Natural killer cell treated with Interleukin-12 subunit alpha and Interleukin-12 subunit beta and Interleukin-15 and Interleukin-18, amount 100 ng/mL, for 72 hours (primary cell): ENCODE data around the gene BABAM1. TPM values are rescaled to one million over a fixed set of nuclear protein-coding genes. Genes with fewer than 3 reads are reported as not detected.
A peak's percentile ranks its signal among the peaks of the same experiment; 100 is the strongest.

ENCODE experiments used
- ATAC-seq, 2 donors: fragments of 150-1000 bp; cut with Tn5 transposase in 1 of 2; sonication (Bioruptor Pico), chemical (Tn5 transposase) in 1 of 2; 2 replicates each; pipeline ENCODE4 v1.10.0; 2021
- DNase-seq: peaks from one replicate; pipeline ENCODE4 v3.0.0; 2022; ENCODE audit warnings: low spot score
- H3K27ac Mint-ChIP-seq, 2 donors: 1 replicate in 1 of 2; 2 replicates in 1 of 2; pipeline ENCODE4 v1.8.0; 2022; ENCODE audit warnings: mixed read lengths in 2 of 2, mild to moderate bottlenecking in 1 of 2, moderate library complexity in 1 of 2
- H3K27me3 Mint-ChIP-seq, 2 donors: 1 replicate in 1 of 2; 2 replicates in 1 of 2; pipeline ENCODE4 v1.8.0; 2022; ENCODE audit warnings: mixed read lengths in 2 of 2
- H3K36me3 Mint-ChIP-seq: one replicate; pipeline ENCODE4 v1.8.0; 2022; ENCODE audit warnings: mixed read lengths
- H3K4me1 Mint-ChIP-seq, 2 donors: 1 replicate in 1 of 2; 2 replicates in 1 of 2; pipeline ENCODE4 v1.8.0; 2022; ENCODE audit warnings: low read depth in 2 of 2, mixed read lengths in 2 of 2, mild to moderate bottlenecking in 1 of 2
- H3K4me3 Mint-ChIP-seq: one replicate; pipeline ENCODE4 v1.8.0; 2022; ENCODE audit warnings: mixed read lengths
- H3K9me3 Mint-ChIP-seq: 2 replicates; pipeline ENCODE4 v1.8.0; 2022; ENCODE audit warnings: mixed read lengths
- total RNA-seq, 2 donors: library from RNA; stranded (reverse); gene quantifications; one replicate each; pipeline ENCODE4 v1.2.3, GENCODE V29; 2022

BABAM1 gene
- total RNA-seq, 2 donors from 2014 or later: 90.1 to 143 TPM

GRCh38 chr19:17237747-17238706 lies 29.2 kb upstream of the BABAM1 start:
- Mint-ChIP-seq H3K27me3 (no peaks in the 10 kb centered on the region), H3K9me3 (no peaks in the 10 kb centered on the region), H3K4me3 (peak overlapping the region; percentile 42), H3K36me3 (no peaks in the 10 kb centered on the region), H3K4me1 (peaks cover 0 to 5% of the 10 kb centered on the region in 2 donors), H3K27ac (peak overlapping the region in 1 of 2 donors; percentile 33)
- DNase-seq (no peak), ATAC-seq (no peak)

GRCh38 chr19:17240062-17240752 lies 27.0 kb upstream of the BABAM1 start:
- H3K4me1 Mint-ChIP-seq: no peaks in the 10 kb centered on the region
- no peak for DNase-seq
- no peaks in the 10 kb centered on the region for H3K27me3 Mint-ChIP-seq
- no peaks in the 10 kb centered on the region for H3K9me3 Mint-ChIP-seq
- no peak overlapping the region for H3K4me3 Mint-ChIP-seq
- H3K36me3 Mint-ChIP-seq: no peaks in the 10 kb centered on the region
- no peak for ATAC-seq
- H3K27ac Mint-ChIP-seq: no peak overlapping the region

GRCh38 chr19:17240826-17241399 lies 26.3 kb upstream of the BABAM1 start:
- no peak overlapping the region for H3K27ac Mint-ChIP-seq
- DNase-seq: no peak
- no peaks in the 10 kb centered on the region for H3K27me3 Mint-ChIP-seq
- no peaks in the 10 kb centered on the region for H3K9me3 Mint-ChIP-seq
- no peaks in the 10 kb centered on the region for H3K36me3 Mint-ChIP-seq
- H3K4me1 Mint-ChIP-seq: no peaks in the 10 kb centered on the region
- no peak overlapping the region for H3K4me3 Mint-ChIP-seq
- no peak for ATAC-seq

DNA sequence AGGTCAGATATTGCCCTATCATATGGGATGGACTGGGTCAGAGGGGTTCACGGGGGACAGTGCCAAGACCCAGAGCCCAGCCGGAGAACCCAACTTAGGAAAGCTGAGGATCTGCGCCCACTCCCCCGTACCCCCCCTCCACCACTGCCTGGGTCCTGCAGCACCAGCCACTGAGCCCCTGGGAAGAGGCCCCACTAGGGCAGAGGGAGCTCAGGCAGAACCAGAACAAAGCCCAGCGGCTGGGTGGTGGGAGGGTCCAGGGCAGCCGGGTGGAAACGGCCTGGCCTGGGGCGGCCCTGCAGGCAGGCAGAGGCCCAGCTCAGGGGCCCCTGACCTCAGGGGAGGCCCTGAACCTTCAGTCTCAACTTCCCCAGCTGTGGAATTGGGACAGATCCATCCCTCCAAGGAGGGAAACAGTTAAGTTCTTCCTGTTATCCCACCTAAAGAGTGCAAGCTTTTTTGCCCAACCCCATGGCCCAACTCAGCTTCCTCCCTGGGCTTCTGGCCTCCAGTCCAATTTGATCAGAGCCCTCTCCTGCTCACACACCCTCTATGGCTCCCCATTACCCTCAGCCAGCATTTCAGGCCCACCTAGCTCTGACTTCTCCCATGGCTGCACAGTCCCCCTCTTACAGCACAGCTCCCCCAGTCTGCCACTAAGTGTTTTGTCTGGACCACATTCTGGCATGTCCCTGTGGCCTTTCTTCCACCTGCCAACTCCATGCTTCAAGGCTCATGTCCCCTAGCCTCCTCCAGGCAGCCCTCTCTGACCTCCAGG lies 24.6 kb upstream of the BABAM1 start:
- no peaks in the 10 kb centered on the region for H3K9me3 Mint-ChIP-seq
- H3K4me3 Mint-ChIP-seq: no peak overlapping the region
- H3K4me1 Mint-ChIP-seq: peaks cover 6% of the 10 kb centered on the region in 2 donors
- H3K36me3 Mint-ChIP-seq: no peaks in the 10 kb centered on the region
- DNase-seq (no peak), ATAC-seq (no peak)
- H3K27ac Mint-ChIP-seq: no peak overlapping the region
- no peaks in the 10 kb centered on the region for H3K27me3 Mint-ChIP-seq

DNA sequence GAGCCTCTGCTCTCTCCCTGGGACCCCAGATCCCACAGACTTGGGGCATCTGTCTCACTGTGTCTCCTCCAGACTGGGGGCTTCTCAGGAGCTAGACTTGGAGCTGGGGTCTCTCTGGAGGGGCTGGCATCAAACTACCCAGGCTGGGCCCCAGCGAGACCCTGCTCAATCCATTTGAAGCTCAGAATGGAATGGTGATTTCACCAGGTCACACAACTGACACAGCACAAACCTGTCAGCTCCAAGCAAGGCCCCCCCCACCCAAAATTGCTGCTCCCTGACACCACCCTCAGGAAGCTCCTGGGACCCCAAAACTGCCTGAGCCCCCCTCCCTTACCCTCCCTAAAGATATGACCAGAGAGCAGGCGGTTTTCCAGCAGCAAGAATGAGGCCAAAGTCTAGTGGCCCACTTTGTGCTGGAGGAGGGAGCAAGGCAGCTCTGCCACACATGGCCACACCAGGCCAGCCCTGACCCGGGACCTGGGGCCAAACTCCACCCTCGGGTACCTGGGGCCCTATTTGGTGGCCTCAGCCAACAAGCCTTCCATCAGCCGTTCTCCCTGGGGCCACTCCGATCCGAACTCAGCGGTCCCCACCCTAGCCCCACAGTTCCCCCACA lies 23.9 kb upstream of the BABAM1 start:
- peaks cover 6% of the 10 kb centered on the region in 2 donors for H3K4me1 Mint-ChIP-seq

GRCh38 chr19:17243830-17244617 lies 23.2 kb upstream of the BABAM1 start:
- Mint-ChIP-seq H3K4me1 (peaks cover 6% of the 10 kb centered on the region in 2 donors), H3K36me3 (no peaks in the 10 kb centered on the region), H3K27me3 (no peaks in the 10 kb centered on the region), H3K9me3 (no peaks in the 10 kb centered on the region), H3K27ac (no peak overlapping the region), H3K4me3 (peak overlapping the region; percentile 42)
- DNase-seq: no peak
- no peak for ATAC-seq

More for the DNA sequence above, 23.9 kb upstream of the BABAM1 start:
- no peaks in the 10 kb centered on the region for H3K36me3 Mint-ChIP-seq
- no peaks in the 10 kb centered on the region for H3K27me3 Mint-ChIP-seq
- H3K4me3 Mint-ChIP-seq: peak overlapping the region; percentile 10
- DNase-seq (no peak), ATAC-seq (no peak)
- H3K9me3 Mint-ChIP-seq: no peaks in the 10 kb centered on the region
- H3K27ac Mint-ChIP-seq: no peak overlapping the region

DNA sequence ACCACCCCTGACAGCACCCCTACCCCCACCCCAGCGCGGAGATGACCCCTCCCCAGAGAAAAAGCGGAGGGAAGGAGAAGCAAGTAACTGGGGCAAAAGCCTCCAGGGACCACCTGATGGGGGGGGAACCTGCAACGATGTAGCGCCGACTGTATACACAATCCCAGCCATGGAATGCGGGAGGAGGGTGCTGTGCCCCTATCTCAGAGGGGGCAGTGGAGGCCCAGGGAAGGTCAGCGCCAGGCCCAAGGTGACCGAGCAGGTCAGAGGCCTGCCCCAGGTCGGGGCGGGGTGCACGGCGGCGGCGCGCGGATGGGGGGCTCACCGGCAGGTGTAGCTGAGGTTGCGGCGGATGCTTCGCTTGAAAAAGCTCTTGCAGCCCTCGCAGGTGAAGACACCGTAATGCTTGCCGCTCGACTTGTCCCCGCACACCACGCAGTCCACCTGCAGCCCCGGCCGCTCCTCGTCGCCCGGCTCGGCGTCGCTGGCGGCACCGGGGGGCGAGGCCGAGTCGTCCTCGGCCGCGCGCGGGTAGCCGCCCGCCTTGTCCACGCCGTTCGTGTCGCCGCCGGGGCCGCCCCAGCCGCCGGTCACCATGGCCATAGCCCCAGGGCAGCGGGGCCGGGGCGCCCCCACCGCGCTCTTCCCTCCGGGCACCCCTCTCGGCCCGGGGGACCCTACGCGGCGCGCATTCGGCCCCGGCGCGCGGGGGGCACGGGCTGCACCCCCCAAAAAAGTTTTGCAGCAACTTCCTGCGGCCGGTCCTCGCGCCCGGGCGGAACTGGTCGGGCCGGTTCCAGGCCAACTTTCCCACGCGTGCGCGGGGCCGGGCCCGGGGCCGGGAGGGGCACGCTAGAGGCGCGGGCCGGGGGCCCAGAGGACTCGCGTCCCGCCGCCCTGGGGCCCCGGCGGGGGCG lies 22.4 kb upstream of the BABAM1 start:
- DNase-seq (no peak), ATAC-seq (no peak)
- Mint-ChIP-seq H3K36me3 (no peaks in the 10 kb centered on the region), H3K4me3 (peak overlapping the region; percentile 42), H3K9me3 (no peaks in the 10 kb centered on the region), H3K27me3 (no peaks in the 10 kb centered on the region), H3K27ac (no peak overlapping the region), H3K4me1 (peaks cover 6% of the 10 kb centered on the region in 2 donors)

- no peaks in the 10 kb centered on the region for H3K27me3 Mint-ChIP-seq
- peaks cover 6% of the 10 kb centered on the region in 2 donors for H3K4me1 Mint-ChIP-seq
- no peaks in the 10 kb centered on the region for H3K9me3 Mint-ChIP-seq
- peak within 1 kb of the TSS; percentile 70 for H3K4me3 Mint-ChIP-seq
- H3K27ac Mint-ChIP-seq: peak within 1 kb of the TSS; percentile 34 to 50
- DNase-seq (no peak), ATAC-seq (peak in 1 of 2 donors; percentile 22)
- no peaks in the 10 kb centered on the region for H3K36me3 Mint-ChIP-seq
Measured at GRCh38 chr19:17245535-17245984, 21.7 kb upstream of the BABAM1 start, which contains the start of gene NR2F6. NR2F6 (minus strand) TSS chr19:17245919; CDS start chr19:17245220, 699 bp downstream.

DNA sequence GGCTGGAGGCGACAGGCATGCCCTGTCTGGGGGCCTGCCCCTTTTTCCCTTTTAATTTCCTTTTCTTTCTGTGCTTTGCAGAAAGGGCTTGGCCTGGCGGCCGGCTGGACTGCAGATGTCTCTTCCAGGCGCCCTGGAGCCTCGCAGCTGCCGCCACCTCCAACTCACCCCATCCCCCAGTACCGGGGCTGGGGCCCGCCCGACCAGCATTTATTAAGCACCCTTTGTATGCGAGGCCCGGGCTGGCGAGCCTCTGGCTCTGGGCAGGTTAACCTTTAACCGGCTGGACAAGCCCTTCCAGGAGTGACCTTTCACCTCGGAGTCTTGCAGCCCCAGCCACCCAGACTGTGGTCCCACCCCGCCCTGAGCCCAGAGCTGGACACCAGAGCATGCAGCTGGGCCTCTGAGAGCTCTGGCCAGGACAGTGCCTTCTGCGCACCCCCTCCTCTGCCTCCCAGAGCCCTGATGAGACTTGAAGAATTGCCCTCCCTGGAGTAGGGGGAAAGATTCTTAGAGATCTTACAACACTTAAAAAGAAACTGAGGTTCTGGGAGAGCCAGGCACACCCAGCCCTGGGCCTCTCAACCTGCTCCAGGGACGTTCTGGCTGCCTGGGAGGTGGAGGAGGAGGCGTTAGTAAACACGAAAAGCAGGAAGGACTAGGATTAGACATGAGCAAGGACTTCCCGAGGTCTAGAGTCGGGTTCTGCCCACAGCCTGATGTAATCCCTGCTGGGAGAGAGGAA lies 20.4 kb upstream of the BABAM1 start:
- H3K27ac Mint-ChIP-seq: peak overlapping the region in 1 of 2 donors; percentile 34
- H3K4me3 Mint-ChIP-seq: peak overlapping the region; percentile 70
- H3K27me3 Mint-ChIP-seq: no peaks in the 10 kb centered on the region
- DNase-seq (no peak), ATAC-seq (no peak)
- no peaks in the 10 kb centered on the region for H3K36me3 Mint-ChIP-seq
- H3K4me1 Mint-ChIP-seq: peaks cover 6% of the 10 kb centered on the region in 2 donors
- H3K9me3 Mint-ChIP-seq: no peaks in the 10 kb centered on the region

- DNase-seq (no peak), ATAC-seq (no peak)
- Mint-ChIP-seq H3K36me3 (no peaks in the 10 kb centered on the region), H3K4me1 (peaks cover 6% of the 10 kb centered on the region in 2 donors), H3K27me3 (no peaks in the 10 kb centered on the region), H3K4me3 (no peak overlapping the region), H3K9me3 (no peaks in the 10 kb centered on the region), H3K27ac (no peak overlapping the region)
Measured at GRCh38 chr19:17248011-17248776, 19.0 kb upstream of the BABAM1 start.
